Activated B cell treated with CpG ODN at 0.5 μM for 24 hours (primary cell): ENCODE results near the gene NRIP2. TPM values are rescaled to one million over a fixed set of nuclear protein-coding genes. Genes with fewer than 3 reads are reported as not detected.

ENCODE experiments used
- ATAC-seq: fragments of 200-7000 bp; cut with Tn5 transposase; one replicate; pipeline ENCODE4 v1.10.0; 2021; ENCODE audit warnings: low read depth, mild to moderate bottlenecking, moderate library complexity
- CTCF ChIA-PET: fragments of 350-600 bp; sonication (Branson Sonifier 250); formaldehyde crosslinking; loops from one replicate; lab custom pipeline; 2021; ENCODE audit warnings: antibody characterized with exemption; lab: Charles Lee
- POLR2A ChIA-PET: fragments of 350-600 bp; sonication (Branson Sonifier 250); formaldehyde crosslinking; loops from one replicate; lab custom pipeline; 2021; ENCODE audit warnings: antibody characterized with exemption; lab: Charles Lee
- DNase-seq: peaks from one replicate; pipeline ENCODE4 v3.0.0; 2022
- H3K27ac Mint-ChIP-seq: one replicate; pipeline ENCODE4 v1.8.0; 2020; ENCODE audit warnings: mixed read lengths
- H3K27me3 Mint-ChIP-seq: one replicate; pipeline ENCODE4 v1.8.0; 2021; ENCODE audit warnings: mixed read lengths
- H3K36me3 Mint-ChIP-seq: one replicate; pipeline ENCODE4 v1.8.0; 2021; ENCODE audit warnings: low read depth, mixed read lengths
- H3K4me1 Mint-ChIP-seq: one replicate; pipeline ENCODE4 v1.8.0; 2021; ENCODE audit warnings: mixed read lengths
- H3K4me3 Mint-ChIP-seq: one replicate; pipeline ENCODE4 v1.8.0; 2020; ENCODE audit warnings: mild to moderate bottlenecking, mixed read lengths
- H3K9me3 Mint-ChIP-seq: one replicate; pipeline ENCODE4 v1.8.0; 2020; ENCODE audit warnings: mixed read lengths
- intact Hi-C: fragments of 100-400 bp; cut with micrococcal nuclease; formaldehyde crosslinking; loops from one replicate; pipeline ENCODE4 v1.15.1; 2024
- total RNA-seq: library from RNA; stranded (reverse); gene quantifications from 2 replicates; pipeline ENCODE4 v1.2.3, GENCODE V29; 2022
- TF ChIP-seq, protein P1 (sequence below): fragments of 200-600 bp; IDR thresholded peaks from one replicate; pipeline ENCODE4 v1.8.0; 2022; ENCODE audit warnings: antibody characterized with exemption, mild to moderate bottlenecking

NRIP2 gene
- total RNA-seq, 1 donor from 2014 or later, result not detected

DNA sequence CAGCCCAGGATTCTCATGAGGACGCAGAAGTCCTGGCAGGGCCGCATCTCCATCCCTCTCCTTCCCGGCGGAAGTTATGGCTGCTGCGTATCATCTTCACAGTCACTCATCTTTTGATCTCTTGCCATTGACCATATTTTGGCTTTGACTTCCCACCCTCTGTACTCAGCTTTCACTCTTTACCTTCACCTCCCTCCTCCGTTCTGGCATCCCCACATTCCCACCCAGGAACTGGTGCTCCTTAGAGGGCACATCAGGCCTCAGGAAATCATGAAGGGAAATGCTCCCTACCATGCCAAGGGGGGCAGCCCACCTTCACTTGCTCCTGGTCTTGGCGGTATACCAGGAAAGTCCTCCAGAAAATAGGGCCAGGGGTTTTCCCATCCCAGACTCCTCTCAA lies 20.7 kb upstream of the NRIP2 start:
- ChIA-PET POLR2A (no interaction called here), CTCF (interaction anchor here (1.9 kb wide), 1 partner anchor 89 kb away, joined by 6 read pairs; no protein-coding TSS in a partner anchor)
- H3K4me1 Mint-ChIP-seq, result peaks cover 2% of the 10 kb centered on the region
- no peak overlapping the region for H3K27ac Mint-ChIP-seq
- TF ChIP-seq, protein P1, sequence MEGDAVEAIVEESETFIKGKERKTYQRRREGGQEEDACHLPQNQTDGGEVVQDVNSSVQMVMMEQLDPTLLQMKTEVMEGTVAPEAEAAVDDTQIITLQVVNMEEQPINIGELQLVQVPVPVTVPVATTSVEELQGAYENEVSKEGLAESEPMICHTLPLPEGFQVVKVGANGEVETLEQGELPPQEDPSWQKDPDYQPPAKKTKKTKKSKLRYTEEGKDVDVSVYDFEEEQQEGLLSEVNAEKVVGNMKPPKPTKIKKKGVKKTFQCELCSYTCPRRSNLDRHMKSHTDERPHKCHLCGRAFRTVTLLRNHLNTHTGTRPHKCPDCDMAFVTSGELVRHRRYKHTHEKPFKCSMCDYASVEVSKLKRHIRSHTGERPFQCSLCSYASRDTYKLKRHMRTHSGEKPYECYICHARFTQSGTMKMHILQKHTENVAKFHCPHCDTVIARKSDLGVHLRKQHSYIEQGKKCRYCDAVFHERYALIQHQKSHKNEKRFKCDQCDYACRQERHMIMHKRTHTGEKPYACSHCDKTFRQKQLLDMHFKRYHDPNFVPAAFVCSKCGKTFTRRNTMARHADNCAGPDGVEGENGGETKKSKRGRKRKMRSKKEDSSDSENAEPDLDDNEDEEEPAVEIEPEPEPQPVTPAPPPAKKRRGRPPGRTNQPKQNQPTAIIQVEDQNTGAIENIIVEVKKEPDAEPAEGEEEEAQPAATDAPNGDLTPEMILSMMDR, result no peak
- H3K36me3 Mint-ChIP-seq, result peaks cover 26% of the 10 kb centered on the region
- no peaks in the 10 kb centered on the region for H3K27me3 Mint-ChIP-seq
- H3K9me3 Mint-ChIP-seq, result no peaks in the 10 kb centered on the region
- DNase-seq, result no peak
- intact Hi-C loops, result no loop called here
- ATAC-seq, result no peak
- H3K4me3 Mint-ChIP-seq, result no peak overlapping the region

DNA sequence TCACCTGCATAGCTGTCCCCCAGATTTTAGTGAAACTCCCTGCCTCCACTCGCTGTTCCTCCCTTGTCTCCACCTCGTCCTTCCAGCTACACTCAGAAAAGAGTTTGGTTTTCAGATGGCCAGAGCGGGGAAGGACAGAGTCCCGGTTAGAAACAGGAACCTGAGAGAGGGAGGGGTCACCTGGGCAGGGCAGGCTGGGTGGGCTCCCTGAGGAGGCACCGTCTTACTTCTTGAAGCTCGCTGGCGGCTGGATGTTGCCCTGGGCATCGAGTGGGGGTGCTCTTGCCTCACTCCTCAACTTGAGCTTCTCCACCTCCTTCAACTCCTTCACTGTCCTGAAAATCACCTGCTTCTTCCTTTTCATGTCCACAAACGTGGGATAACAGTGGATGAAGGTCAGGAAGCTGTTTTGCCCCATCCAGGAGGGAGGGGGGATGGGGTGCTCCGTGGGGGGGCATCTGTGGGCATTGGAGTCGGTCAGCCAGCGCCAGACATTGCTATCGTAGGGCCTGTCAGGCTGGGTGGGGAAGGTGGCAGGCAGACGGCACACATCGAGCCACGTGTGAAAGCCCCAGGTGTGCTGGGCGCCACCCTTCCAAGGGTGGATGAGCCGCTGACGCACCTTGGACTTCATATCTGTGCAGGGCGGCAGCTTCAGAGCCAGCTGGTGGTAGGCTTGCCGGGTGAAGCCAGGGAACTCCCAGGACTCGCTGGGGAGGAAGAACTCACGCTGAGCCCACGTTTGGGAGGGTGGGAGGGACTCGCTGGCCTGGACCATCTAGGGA lies 20.0 kb upstream of the NRIP2 start:
- DNase-seq (no peak), ATAC-seq (no peak)
- TF ChIP-seq, protein P1, result no peak
- intact Hi-C loops, result no loop called here
- Mint-ChIP-seq H3K4me1 (peaks cover 2% of the 10 kb centered on the region), H3K4me3 (no peak overlapping the region), H3K9me3 (no peaks in the 10 kb centered on the region), H3K27ac (no peak overlapping the region), H3K27me3 (no peaks in the 10 kb centered on the region), H3K36me3 (peaks cover 26% of the 10 kb centered on the region)
- CTCF ChIA-PET, result interaction anchor here (1.0 to 1.9 kb wide), 5 partner anchors 9 to 187 kb away, joined by 3 to 8 read pairs (median 3); no protein-coding TSS in a partner anchor
- POLR2A ChIA-PET, result no interaction called here

DNA sequence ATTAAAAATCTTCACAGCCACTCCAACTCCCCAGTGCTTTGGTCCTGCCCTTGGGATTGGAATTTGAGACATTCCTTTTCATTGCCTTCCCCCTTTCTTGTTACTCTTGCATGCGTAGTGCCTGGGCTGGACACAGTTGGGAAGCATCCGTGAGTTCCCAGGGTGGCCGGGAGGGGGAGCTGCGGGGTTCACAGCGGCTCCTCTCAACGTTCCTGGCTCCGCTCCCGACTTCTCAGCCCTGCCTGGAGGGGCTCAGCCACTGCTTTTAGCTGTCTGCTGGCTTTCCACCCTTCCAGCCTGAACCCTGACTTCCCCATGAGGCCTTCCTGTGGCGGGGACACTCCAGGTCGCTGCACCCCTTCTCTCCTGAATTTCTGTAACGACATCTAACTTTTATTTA lies 18.8 kb upstream of the NRIP2 start:
- intact Hi-C loops, result loop anchor here (1.0 to 2.0 kb wide), 2 partner anchors 91 to 187 kb away; no protein-coding TSS in a partner anchor
- POLR2A ChIA-PET, result interaction anchor here (0.7 kb wide), 1 partner anchor 58 kb away, joined by 3 read pairs; no protein-coding TSS in a partner anchor
- Mint-ChIP-seq H3K4me3 (no peak overlapping the region), H3K27ac (no peak overlapping the region), H3K4me1 (peaks cover 2% of the 10 kb centered on the region), H3K27me3 (no peaks in the 10 kb centered on the region), H3K9me3 (no peaks in the 10 kb centered on the region), H3K36me3 (peaks cover 32% of the 10 kb centered on the region)
- TF ChIP-seq, protein P1, result no peak
- CTCF ChIA-PET, result interaction anchor here (0.6 to 1.6 kb wide), 3 partner anchors 8 to 188 kb away, joined by 3 to 8 read pairs (median 4); no protein-coding TSS in a partner anchor
- ATAC-seq, result peak; percentile 45
- DNase-seq, result peak; percentile 28

DNA sequence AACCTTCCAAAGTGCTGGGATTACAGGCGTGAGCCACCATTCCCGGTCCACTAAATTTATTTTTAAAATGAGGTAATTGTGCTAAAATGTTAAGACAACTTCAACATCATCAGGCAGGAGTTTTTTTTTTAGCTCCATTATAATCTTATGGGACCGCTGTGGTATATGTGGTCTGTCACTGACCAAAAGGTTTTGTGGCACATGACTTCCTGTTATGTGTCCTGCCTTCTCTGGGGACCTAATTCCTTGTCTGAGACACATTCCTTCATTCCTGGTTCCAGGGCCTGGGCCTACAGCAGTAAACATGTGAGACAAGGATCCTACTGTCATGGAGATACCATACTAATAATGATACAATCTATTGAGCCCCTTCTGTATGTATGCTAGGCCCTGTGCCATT lies 17.1 kb upstream of the NRIP2 start:
- peaks cover 31% of the 10 kb centered on the region for H3K36me3 Mint-ChIP-seq
- intact Hi-C loops, result loop anchor here (2.0 kb wide), 1 partner anchor 189 kb away; no protein-coding TSS in a partner anchor
- POLR2A ChIA-PET, result interaction anchor here (0.6 kb wide), 1 partner anchor 17 kb away, joined by 4 read pairs; the partner anchor contains the start of gene NRIP2
- no peaks in the 10 kb centered on the region for H3K9me3 Mint-ChIP-seq
- no peak overlapping the region for H3K27ac Mint-ChIP-seq
- H3K4me1 Mint-ChIP-seq, result peaks cover 2% of the 10 kb centered on the region
- CTCF ChIA-PET, result interaction anchor here (1.2 kb wide), 1 partner anchor 92 kb away, joined by 5 read pairs; no protein-coding TSS in a partner anchor
- DNase-seq (no peak), ATAC-seq (no peak)
- H3K27me3 Mint-ChIP-seq, result no peaks in the 10 kb centered on the region
- no peak overlapping the region for H3K4me3 Mint-ChIP-seq
- TF ChIP-seq, protein P1, result no peak

DNA sequence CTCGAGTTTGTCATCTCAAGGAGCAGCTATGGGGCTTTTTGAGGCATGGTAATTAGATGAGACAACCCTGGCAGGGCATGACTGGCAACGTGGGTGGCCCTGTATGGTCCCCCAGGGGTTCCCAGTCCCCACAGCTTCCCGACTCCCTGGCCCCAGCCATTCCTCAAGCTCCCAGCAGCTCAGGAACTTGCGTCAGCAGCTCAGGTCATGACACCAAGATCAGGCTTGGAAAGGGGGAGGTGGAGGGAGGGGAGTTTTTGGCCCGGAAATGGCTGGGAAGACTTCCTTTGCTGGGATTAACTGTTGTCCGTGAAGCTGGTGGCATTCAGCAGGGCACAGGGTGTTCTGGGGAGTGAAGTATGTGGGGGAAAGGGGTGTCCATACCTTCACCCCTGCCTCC lies 10.4 kb upstream of the NRIP2 start:
- H3K4me1 Mint-ChIP-seq, result no peaks in the 10 kb centered on the region
- CTCF ChIA-PET, result interaction anchor here (0.8 to 1.9 kb wide), 4 partner anchors 99 to 197 kb away, joined by 3 to 10 read pairs (median 6); no protein-coding TSS in a partner anchor
- H3K36me3 Mint-ChIP-seq, result peaks cover 58% of the 10 kb centered on the region
- ATAC-seq (no peak), DNase-seq (no peak)
- H3K27ac Mint-ChIP-seq, result no peak overlapping the region
- no peaks in the 10 kb centered on the region for H3K9me3 Mint-ChIP-seq
- no peaks in the 10 kb centered on the region for H3K27me3 Mint-ChIP-seq
- TF ChIP-seq, protein P1, result no peak
- intact Hi-C loops, result no loop called here
- POLR2A ChIA-PET, result no interaction called here
- no peak overlapping the region for H3K4me3 Mint-ChIP-seq
